Measurements from ENCODE around the gene SLC16A6.
"Not testable (repeated sequence)": the region's sequence is repeated elsewhere in the genome, so short reads cannot be mapped to it uniquely, and the experiment has no call there.

SLC16A6 gene

GRCh38 chr17:68273722-68274121 is 17.2 kb downstream of the SLC16A6 start:
- H3K4me3 ChIP-seq (ENCODE audit: low read depth, low read length), result no peak overlapping the region
- no peak for TF ChIP-seq CTCF (conservative IDR thresholded peaks at IDR 0.05; ENCODE audit: low read depth, low read length)
- no peak for DNase-seq (ENCODE audit: low read depth)

- DNase-seq (ENCODE audit: low read depth), result peak; percentile 59
- not testable (repeated sequence) for H3K4me3 ChIP-seq (ENCODE audit: low read depth, low read length)
These were observed 25.1 kb downstream of the SLC16A6 start for GRCh38 chr17:68265833-68266232.

GRCh38 chr17:68263101-68263681 is 27.7 kb downstream of the SLC16A6 start:
- peak; percentile 73 for DNase-seq (ENCODE audit: low read depth)
- peak; percentile 60 for TF ChIP-seq CTCF (conservative IDR thresholded peaks at IDR 0.05; ENCODE audit: low read depth, low read length)
- H3K4me3 ChIP-seq (ENCODE audit: low read depth, low read length), result not testable (repeated sequence)

- H3K4me3 ChIP-seq (ENCODE audit: low read depth, low read length); DNase-seq (ENCODE audit: low read depth): not testable (repeated sequence)
These were observed 28.5 kb downstream of the SLC16A6 start for GRCh38 chr17:68262467-68262866.

- TF ChIP-seq CTCF (conservative IDR thresholded peaks at IDR 0.05; ENCODE audit: low read depth, low read length), result no peak
- H3K4me3 ChIP-seq (ENCODE audit: low read depth, low read length), result no peak overlapping the region
- DNase-seq (ENCODE audit: low read depth), result no peak
These were observed 30.7 kb downstream of the SLC16A6 start for GRCh38 chr17:68260051-68260762.

- DNase-seq (ENCODE audit: low read depth); H3K4me3 ChIP-seq (ENCODE audit: low read depth, low read length): not testable (repeated sequence)
These were observed 31.3 kb downstream of the SLC16A6 start for GRCh38 chr17:68259648-68259951.

- peak overlapping the region; percentile 42 for H3K4me3 ChIP-seq (ENCODE audit: low read depth, low read length)
- peak; percentile 43 for DNase-seq (ENCODE audit: low read depth)
These were observed 31.9 kb downstream of the SLC16A6 start for GRCh38 chr17:68258890-68259647.

- H3K4me3 ChIP-seq (ENCODE audit: low read depth, low read length), result no peak overlapping the region
- TF ChIP-seq CTCF (conservative IDR thresholded peaks at IDR 0.05; ENCODE audit: low read depth, low read length), result no peak
- DNase-seq (ENCODE audit: low read depth), result no peak
These were observed 33.0 kb downstream of the SLC16A6 start for GRCh38 chr17:68257934-68258333.

GRCh38 chr17:68256701-68257100 is 34.2 kb downstream of the SLC16A6 start:
- not testable (repeated sequence) for H3K4me3 ChIP-seq (ENCODE audit: low read depth, low read length); DNase-seq (ENCODE audit: low read depth)
